Measurements from ENCODE around the gene CCR9. TPM values are rescaled to one million over a fixed set of nuclear protein-coding genes. Genes with fewer than 3 reads are reported as not detected.

CCR9 gene
- total and polyA plus RNA-seq, 3 donors from 2014 or later = 0.19 to 0.25 TPM; not detected in 1

- Histone ChIP-seq H3K9me3 (no peaks in the 10 kb centered on the region), H3K4me1 (no peaks in the 10 kb centered on the region), H3K27me3 (no peaks in the 10 kb centered on the region), H3K36me3 (ENCODE audit: low read depth, missing control alignments) (no peaks in the 10 kb centered on the region), H3K27ac (no peak overlapping the region), H3K4me3 (no peak overlapping the region)
- TF ChIP-seq POLR2A (IDR thresholded peaks at IDR 0.05) (no peak), CTCF (IDR thresholded peaks at IDR 0.05) (no peak)
- 91 to 96% methylated on average over 4 of the region's 4 CpGs for WGBS, 2 donors
- DNase-seq = no peak
- intact Hi-C loops (cut with DNase I; ENCODE audit: low total_unique reads) = no loop called here
Observed at GRCh38 chr3:45949432-45949831, 63.1 kb downstream of the CCR9 start.

GRCh38 chr3:45950131-45950530, 63.8 kb downstream of the CCR9 start:
- H3K9me3 ChIP-seq = no peaks in the 10 kb centered on the region
- no peak overlapping the region for H3K27ac ChIP-seq
- intact Hi-C loops (cut with DNase I; ENCODE audit: low total_unique reads) = no loop called here
- no peaks in the 10 kb centered on the region for H3K4me1 ChIP-seq
- no peaks in the 10 kb centered on the region for H3K36me3 ChIP-seq (ENCODE audit: low read depth, missing control alignments)
- TF ChIP-seq POLR2A (IDR thresholded peaks at IDR 0.05) = no peak
- TF ChIP-seq CTCF (IDR thresholded peaks at IDR 0.05) = no peak
- WGBS, 2 donors = 95 to 100% methylated on average over 2 of the region's 2 CpGs
- no peak for DNase-seq
- no peak overlapping the region for H3K4me3 ChIP-seq
- H3K27me3 ChIP-seq = no peaks in the 10 kb centered on the region

GRCh38 chr3:45950686-45951600, 64.6 kb downstream of the CCR9 start:
- Histone ChIP-seq H3K4me3 (no peak overlapping the region), H3K4me1 (no peaks in the 10 kb centered on the region), H3K27ac (no peak overlapping the region), H3K36me3 (ENCODE audit: low read depth, missing control alignments) (no peaks in the 10 kb centered on the region), H3K27me3 (no peaks in the 10 kb centered on the region), H3K9me3 (no peaks in the 10 kb centered on the region)
- 95 to 97% methylated on average over 5 to 6 of the region's 6 CpGs for WGBS, 2 donors
- TF ChIP-seq POLR2A (IDR thresholded peaks at IDR 0.05) (no peak), CTCF (IDR thresholded peaks at IDR 0.05) (no peak)
- intact Hi-C loops (cut with DNase I; ENCODE audit: low total_unique reads) = no loop called here
- no peak for DNase-seq

- Histone ChIP-seq H3K4me3 (no peak overlapping the region), H3K9me3 (no peaks in the 10 kb centered on the region), H3K36me3 (ENCODE audit: low read depth, missing control alignments) (no peaks in the 10 kb centered on the region), H3K4me1 (no peaks in the 10 kb centered on the region), H3K27me3 (no peaks in the 10 kb centered on the region), H3K27ac (no peak overlapping the region)
- 87 to 96% methylated on average over 6 of the region's 6 CpGs for WGBS, 2 donors
- no peak for TF ChIP-seq POLR2A (IDR thresholded peaks at IDR 0.05)
- no peak for TF ChIP-seq CTCF (IDR thresholded peaks at IDR 0.05)
- no peak for DNase-seq
- intact Hi-C loops (cut with DNase I; ENCODE audit: low total_unique reads) = no loop called here
Observed at GRCh38 chr3:45951946-45952345, 65.6 kb downstream of the CCR9 start.

GRCh38 chr3:45952456-45952855, 66.1 kb downstream of the CCR9 start:
- Histone ChIP-seq H3K9me3 (no peaks in the 10 kb centered on the region), H3K27ac (no peak overlapping the region), H3K36me3 (ENCODE audit: low read depth, missing control alignments) (no peaks in the 10 kb centered on the region), H3K4me3 (no peak overlapping the region), H3K27me3 (no peaks in the 10 kb centered on the region), H3K4me1 (no peaks in the 10 kb centered on the region)
- WGBS, 2 donors = 82 to 97% methylated on average over 4 of the region's 4 CpGs
- intact Hi-C loops (cut with DNase I; ENCODE audit: low total_unique reads) = no loop called here
- no peak for DNase-seq
- TF ChIP-seq POLR2A (IDR thresholded peaks at IDR 0.05) (no peak), CTCF (IDR thresholded peaks at IDR 0.05) (no peak)

Data from testis (tissue), 3 donors.